Forelimb muscle (tissue), 1 donor: Measurements from ENCODE around the gene STX10. TPM values are rescaled to one million over a fixed set of nuclear protein-coding genes. Genes with fewer than 3 reads are reported as not detected.

Experiments
- DNase-seq: peaks from one replicate; pipeline ENCODE4 v3.0.0-alpha.2; 2013; ENCODE audit warnings: low read depth
- polyA plus RNA-seq: library from polyadenylated mRNA; unstranded; fragments of 120-200 nt; gene quantifications from one replicate; pipeline ENCODE4 v1.2.1, GENCODE V29; 2013; ENCODE audit not compliant: insufficient read length

The STX10 gene
- polyA plus RNA-seq, 1 donor, result 33.6 TPM

GRCh38 chr19:13100031-13100588 is 50.1 kb downstream of the STX10 start:
- no peak for DNase-seq

GRCh38 chr19:13099073-13099999 is 50.8 kb downstream of the STX10 start:
- no peak for DNase-seq

- DNase-seq, result no peak
These were observed 51.7 kb downstream of the STX10 start for GRCh38 chr19:13098277-13099072.

GRCh38 chr19:13097463-13098258 is 52.5 kb downstream of the STX10 start:
- DNase-seq, result no peak

- no peak for DNase-seq
These were observed 53.1 kb downstream of the STX10 start for GRCh38 chr19:13097033-13097462.

GRCh38 chr19:13095934-13096927 is 53.9 kb downstream of the STX10 start:
- DNase-seq, result no peak

GRCh38 chr19:13095393-13095784 is 54.8 kb downstream of the STX10 start:
- no peak for DNase-seq

- DNase-seq, result no peak
These were observed 55.3 kb downstream of the STX10 start for GRCh38 chr19:13094771-13095392.

GRCh38 chr19:13094106-13094504 is 56.1 kb downstream of the STX10 start:
- no peak for DNase-seq

Other genes starting within 250 kb of the STX10 start
- gene SYCE2, start 231.1 kb downstream of the STX10 start, polyA plus RNA-seq, result 3.9 TPM
- gene FARSA, start 216.7 kb downstream of the STX10 start, polyA plus RNA-seq, result 42.6 TPM
- 312 TPM for gene CALR, start 211.8 kb downstream of the STX10 start, polyA plus RNA-seq
- gene RAD23A, start 204.5 kb downstream of the STX10 start, polyA plus RNA-seq, result 137 TPM
- gene GADD45GIP1, start 193.2 kb downstream of the STX10 start, polyA plus RNA-seq, result 46.0 TPM
- 0.08 TPM for gene DAND5, start 180.8 kb downstream of the STX10 start, polyA plus RNA-seq
- 111 TPM for gene NFIX, start 154.9 kb downstream of the STX10 start, polyA plus RNA-seq
- gene LYL1, start 47.5 kb downstream of the STX10 start, polyA plus RNA-seq, result 5.4 TPM
- 24.1 TPM for gene TRMT1, start 33.6 kb downstream of the STX10 start, polyA plus RNA-seq
- gene NACC1, start 32.1 kb downstream of the STX10 start, polyA plus RNA-seq, result 18.7 TPM
- gene IER2, start within 50 bp of the STX10 start, polyA plus RNA-seq, result 57.4 TPM